SU-DHL-6 (cell line): ENCODE measurements around the gene NIT2.

Source experiments
- EZH2phosphoT487 ChIP-seq: fragments of 200-600 bp; sonication (generic), shearing (Covaris generic); conservative IDR thresholded peaks from 2 replicates; pipeline ENCODE4 v1.6.1; 2018; ENCODE audit warnings: mild to moderate bottlenecking, antibody characterized with exemption, low read length, moderate library complexity, mixed read lengths
- TF ChIP-seq, protein P1 (sequence below): fragments of 200-600 bp; sonication (generic); IDR thresholded peaks from one replicate; pipeline ENCODE4 v1.5.1; 2017; ENCODE audit warnings: antibody characterized with exemption, mild to moderate bottlenecking, low read length, moderate library complexity; ENCODE audit not compliant: insufficient read depth, poor library complexity, severe bottlenecking

DNA sequence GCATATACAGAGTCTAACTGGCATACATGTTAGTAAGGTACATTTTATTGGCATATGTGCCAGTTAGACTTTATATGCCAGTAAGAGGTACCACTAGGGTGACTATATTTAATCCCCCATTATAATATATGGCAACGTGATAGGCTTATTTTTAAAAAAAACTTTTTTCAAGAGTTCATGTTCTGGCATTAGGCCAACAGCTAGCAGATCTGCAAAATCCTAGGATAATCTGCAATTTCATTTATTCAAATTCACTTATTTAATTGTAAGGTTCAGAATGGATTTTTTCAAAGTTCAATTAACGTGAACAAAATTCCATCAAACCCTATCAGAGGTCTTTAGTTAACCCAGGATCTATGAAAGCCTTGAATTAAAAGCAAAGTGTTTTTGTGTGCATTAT, 31.9 kb downstream of the NIT2 start:
- no peak for TF ChIP-seq EZH2phosphoT487
- TF ChIP-seq, protein P1, sequence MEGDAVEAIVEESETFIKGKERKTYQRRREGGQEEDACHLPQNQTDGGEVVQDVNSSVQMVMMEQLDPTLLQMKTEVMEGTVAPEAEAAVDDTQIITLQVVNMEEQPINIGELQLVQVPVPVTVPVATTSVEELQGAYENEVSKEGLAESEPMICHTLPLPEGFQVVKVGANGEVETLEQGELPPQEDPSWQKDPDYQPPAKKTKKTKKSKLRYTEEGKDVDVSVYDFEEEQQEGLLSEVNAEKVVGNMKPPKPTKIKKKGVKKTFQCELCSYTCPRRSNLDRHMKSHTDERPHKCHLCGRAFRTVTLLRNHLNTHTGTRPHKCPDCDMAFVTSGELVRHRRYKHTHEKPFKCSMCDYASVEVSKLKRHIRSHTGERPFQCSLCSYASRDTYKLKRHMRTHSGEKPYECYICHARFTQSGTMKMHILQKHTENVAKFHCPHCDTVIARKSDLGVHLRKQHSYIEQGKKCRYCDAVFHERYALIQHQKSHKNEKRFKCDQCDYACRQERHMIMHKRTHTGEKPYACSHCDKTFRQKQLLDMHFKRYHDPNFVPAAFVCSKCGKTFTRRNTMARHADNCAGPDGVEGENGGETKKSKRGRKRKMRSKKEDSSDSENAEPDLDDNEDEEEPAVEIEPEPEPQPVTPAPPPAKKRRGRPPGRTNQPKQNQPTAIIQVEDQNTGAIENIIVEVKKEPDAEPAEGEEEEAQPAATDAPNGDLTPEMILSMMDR: no peak
